ENCODE data around the gene MYL4.
"Not testable (repeated sequence)": the region's sequence is repeated elsewhere in the genome, so short reads cannot be mapped to it uniquely, and the experiment has no call there.

Gene MYL4

DNA sequence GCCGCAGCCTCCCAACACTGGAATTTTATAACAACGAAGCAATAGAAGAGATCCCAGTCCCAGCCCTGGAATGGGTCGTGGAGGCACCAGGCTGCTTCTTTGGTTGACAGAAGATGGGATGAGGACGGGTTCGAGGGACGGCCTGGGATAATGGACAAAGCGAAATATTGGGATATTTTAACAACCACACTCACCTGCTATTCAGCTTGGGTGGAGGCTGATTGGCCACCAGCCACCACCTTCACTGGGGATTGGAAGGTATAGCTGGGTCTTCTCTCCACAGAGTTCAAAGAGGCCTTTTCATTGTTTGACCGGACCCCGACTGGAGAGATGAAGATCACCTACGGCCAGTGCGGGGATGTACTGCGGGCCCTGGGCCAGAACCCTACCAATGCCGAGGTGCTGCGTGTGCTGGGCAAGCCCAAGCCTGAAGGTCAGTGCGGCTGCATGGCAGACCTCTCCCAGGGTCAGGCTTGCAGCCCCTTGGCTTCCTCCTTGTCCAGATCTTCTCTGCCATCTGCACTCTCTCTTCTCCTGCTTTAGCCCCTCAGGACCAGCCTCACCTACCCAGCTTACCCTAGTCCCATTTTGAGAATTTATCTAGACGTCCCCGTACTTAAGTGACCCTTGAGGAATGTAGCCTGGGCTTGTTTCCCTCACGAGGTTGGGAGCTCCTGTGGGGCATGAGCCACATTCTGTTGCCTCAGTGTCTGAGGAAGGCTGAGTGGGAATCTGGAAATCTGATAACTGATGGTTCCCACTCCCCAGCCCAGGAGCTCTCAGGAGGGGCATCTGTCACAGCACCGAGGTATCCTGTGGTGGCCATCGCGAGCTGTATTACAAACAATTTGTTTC is 10.7 kb downstream of the MYL4 start:
- no peak for DNase-seq (ENCODE audit: low read depth in 2 of 2, low spot score in 1 of 2)

DNA sequence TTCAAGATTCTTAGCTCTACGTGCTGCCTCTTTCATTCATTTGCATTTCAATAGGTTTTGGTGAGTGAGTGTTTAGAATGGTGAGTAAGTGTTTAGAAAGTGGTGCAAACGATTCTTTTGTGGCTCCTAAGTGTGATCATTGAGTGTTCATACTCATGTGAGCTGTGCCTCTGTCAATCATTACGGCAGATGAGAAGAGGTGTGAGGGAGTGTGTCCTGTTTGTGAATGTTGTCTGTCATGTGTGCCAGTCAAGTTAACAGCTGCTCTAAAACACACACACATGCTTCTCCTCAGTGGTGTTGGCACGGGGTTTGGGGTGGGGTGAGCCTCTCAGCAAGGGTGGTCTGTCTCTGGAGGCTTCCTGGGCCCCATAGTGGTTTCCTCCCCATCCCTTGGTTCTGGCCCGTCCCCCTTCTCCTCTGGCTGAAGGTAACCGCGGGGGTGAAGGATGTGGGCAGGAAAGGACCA is 11.4 kb downstream of the MYL4 start:
- no peak for DNase-seq (ENCODE audit: low read depth in 2 of 2, low spot score in 1 of 2)

DNA sequence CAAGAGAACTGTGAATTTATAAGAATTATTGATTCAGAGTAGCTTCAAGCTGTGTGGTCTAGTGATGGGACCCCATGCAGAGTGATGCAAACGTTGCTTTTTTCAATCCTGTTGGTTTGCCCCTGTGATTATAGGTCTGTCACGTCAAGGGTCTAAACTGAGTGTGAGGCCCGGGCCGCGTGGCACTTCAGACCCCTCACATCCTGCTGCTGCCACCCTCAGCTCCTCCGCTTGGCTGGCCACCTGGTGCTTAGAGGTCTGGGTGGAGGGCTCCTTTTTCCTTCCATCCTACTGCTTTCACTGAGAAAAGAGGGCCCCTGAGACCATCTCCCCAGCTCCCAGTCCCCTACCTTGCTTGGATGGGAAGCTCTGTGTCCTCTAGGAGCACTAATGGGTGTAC is 12.0 kb downstream of the MYL4 start:
- DNase-seq (ENCODE audit: low read depth in 2 of 2, low spot score in 1 of 2), result no peak

DNA sequence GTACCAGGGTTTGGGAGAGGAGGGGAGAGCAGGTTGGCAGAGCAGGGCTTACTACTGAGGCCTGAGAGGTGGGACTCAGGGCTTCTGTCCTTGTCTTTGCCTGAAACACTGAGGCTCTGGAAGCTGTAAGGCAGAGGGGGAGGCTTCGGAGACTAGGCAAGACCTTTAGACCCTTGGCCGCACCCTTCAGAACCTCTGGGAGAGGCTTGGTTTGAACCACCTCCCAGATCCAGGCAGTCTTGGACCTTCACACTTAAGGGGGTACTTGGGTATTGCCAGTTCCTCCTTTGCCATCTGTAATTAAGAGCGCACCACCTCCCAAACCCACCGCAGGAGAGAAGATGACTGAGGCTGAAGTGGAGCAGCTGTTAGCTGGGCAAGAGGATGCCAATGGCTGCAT is 12.9 kb downstream of the MYL4 start:
- DNase-seq (ENCODE audit: low read depth in 2 of 2, low spot score in 1 of 2), result no peak

DNA sequence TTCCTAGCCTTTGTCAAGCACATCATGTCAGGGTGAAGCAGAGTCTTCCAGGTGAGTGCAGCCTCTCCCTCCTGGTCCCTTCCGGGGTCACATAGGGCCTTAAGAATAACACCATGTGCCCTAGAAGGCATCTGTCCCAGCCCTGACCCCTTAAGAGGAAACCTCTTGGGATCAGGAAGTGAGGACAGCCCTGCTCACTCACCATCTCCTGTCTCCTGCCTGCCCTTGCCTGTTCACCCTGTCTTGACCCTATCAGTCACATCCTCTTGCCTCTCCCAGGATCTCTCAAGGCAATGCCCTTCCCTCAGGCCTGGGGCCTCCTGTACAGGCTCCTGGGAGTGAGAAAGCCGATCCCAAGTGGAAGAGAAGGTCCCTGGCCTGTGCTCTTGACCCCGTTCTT is 13.9 kb downstream of the MYL4 start:
- no peak for DNase-seq (ENCODE audit: low read depth in 2 of 2, low spot score in 1 of 2)

DNA sequence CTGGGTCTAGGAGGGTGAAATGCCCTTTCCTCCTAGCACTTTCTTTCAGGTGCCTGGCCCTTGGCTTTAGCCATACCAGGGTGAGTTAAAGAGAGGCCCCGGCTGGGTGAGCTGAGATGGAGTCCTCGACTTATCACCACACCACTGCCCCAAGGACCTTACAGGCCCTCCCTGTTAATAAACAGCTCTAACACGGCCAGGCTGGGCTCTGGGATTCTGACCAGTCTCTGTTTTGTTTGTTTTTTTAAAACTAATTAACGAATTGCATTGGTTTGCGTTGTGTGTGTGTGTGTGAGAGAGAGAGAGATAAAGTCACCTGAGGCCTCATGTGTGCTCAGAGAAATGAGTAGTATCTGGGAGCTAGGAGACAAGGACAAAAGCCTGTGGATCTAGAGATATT is 14.3 kb downstream of the MYL4 start:
- DNase-seq (ENCODE audit: low read depth in 2 of 2, low spot score in 1 of 2), result no peak

DNA sequence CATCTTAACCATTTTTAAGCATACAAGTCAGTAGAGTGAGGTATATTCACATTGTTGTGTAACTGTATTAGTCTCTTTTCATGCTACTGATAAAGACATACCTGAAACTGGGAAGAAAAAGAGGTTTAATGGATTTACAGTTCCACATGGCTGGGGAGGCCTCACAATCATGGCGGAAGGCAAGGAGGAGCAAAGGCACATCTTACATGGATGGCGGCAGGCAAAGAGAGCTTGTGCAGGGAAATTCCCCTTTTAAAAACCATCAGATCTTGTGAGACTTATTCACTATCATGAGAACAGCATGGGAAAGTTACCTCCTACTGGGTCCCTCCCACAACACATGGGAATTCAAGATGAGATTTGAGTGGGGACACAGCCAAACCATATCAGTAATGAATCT is 14.9 kb downstream of the MYL4 start:
- not testable (repeated sequence) for DNase-seq (ENCODE audit: low read depth in 2 of 2, low spot score in 1 of 2)

DNA sequence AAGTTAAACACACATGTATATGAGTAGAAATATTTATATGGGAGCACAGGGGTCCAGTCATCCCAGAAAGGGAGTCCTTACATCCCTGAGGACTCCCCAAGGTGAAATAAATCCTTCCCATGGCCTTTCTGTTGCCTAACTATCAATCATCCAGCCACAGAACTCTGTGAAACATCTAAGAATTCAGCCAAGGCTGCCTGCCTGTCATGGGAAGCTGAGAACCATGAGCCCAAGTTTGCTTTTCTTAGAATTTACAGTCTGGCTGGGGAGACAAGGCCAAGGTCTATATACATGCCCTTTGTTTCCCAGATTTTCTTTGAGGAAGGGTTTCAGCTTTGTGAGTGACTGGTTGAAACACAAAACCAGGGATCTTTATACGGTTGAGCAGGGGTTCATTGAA is 15.8 kb downstream of the MYL4 start:
- no peak for DNase-seq (ENCODE audit: low read depth in 2 of 2, low spot score in 1 of 2)

DNA sequence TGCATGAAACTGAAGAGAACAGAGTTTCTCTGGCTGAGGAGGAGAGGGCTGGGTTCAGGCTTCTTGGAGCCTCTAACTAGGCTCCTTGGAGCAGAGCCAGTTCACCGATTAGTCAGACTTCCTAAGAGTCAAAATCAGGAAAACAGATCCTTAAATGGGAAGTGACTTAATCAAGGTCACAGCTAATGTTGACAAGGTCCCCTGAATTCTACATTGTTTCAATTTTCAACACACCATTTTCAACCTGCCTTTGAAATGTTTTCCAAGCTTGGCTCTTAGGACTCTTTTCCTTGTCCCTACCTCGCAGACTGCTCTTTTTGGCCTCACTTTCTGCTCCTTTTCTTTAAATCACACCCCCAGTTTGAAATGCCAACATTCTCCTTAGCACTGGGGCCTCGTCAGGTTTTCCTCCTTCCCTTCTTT is 16.3 kb downstream of the MYL4 start:
- DNase-seq (ENCODE audit: low read depth in 2 of 2, low spot score in 1 of 2), result no peak

DNA sequence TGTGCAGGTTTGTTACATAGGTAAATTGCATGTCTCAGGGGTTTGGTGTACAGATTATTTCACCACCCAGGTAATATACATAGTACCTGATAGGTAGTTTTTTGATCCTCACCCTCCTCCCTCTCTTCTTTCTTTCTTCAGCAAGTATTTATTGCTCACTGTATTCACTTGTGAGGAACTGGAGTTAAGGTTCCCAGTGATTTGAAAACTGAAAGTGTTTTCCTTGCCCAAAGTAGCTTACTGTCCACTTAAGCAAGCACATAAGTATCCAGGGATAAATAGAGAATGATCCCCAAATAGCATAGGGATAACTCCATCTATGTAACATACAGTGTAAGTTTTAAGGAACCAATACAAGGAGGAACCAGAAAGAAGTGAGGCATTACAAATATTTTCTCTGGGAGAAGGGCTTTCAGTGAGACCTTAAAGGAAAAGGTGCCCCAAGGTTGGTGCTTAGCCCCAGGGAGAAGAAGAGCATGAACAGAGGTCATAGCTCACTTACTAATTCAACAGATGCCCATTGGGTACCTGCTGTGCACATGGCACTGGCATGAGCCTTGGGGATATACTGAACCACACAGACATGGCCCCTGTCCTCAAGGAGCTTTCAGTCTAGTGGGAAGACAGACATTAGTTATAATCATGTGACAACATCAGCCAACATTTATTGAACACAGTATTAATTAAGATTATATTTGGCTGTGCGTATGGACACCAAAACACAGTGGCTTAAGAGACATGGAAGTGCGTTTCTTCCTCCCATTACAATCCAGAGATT is 17.0 kb downstream of the MYL4 start:
- DNase-seq (ENCODE audit: low read depth in 2 of 2, low spot score in 1 of 2), result no peak

DNA sequence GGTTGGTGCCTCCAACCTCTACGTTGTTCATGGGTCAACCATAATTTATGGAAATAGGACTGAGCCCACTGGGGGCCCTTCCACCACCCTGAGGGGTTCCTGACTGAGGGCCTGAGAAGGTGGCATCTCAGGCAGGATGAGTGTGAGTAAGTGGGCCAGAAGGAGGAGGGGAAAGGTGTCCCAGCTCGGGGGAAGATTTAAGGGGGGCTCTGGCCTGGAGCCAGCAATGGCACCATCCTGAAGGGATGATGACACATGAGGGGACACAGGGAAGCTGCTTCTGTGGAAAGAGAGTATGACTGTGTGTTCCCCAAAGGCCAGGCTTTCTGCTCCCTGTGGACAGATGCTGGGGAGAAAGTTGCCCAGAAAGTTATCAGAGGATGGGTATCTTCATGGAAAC is 18.7 kb downstream of the MYL4 start:
- no peak for DNase-seq (ENCODE audit: low read depth in 2 of 2, low spot score in 1 of 2)

DNA sequence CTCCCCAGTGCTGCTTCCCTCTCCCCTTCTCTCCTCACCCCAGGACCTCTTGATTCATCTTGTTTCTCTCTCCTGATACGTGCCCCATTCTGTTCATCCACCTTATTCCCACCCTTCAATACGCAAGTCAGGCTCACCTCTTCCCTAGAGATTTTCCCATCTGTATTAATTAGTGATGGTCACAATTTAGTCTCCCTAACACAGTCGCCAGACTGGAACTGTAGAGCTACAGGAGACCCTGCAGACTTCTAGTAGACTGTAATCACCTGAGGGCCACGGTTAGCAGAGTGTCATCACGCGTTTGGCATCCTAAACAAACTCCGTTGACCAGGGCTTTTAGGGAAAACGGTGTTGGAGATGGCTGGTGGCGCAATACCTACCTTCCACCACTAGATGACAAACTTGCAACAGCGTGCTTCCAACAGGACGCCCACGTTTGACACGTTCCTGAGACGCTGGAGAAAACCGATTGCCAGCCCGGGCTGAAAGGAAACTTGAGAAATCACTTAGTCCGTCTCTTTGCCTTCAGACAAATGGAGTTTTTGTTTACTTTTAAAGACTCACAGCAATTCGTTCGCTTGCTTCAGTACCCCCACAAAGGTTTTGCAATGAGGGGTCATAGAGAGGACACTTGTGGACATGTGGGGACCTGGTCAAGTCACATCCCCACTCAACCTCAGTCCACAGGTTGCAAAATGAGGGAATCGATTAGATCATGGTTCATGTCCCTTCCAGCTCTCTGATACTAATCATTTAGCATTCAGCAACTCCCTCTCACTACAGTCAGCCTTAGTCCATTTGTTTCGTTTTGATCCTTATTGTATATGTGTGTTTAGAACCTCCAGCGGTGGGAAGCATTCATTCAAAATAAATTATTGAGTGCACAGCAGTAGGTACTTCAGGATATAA is 20.6 kb downstream of the MYL4 start:
- DNase-seq (ENCODE audit: low read depth in 2 of 2, low spot score in 1 of 2), result peak; percentile 17 to 51

DNA sequence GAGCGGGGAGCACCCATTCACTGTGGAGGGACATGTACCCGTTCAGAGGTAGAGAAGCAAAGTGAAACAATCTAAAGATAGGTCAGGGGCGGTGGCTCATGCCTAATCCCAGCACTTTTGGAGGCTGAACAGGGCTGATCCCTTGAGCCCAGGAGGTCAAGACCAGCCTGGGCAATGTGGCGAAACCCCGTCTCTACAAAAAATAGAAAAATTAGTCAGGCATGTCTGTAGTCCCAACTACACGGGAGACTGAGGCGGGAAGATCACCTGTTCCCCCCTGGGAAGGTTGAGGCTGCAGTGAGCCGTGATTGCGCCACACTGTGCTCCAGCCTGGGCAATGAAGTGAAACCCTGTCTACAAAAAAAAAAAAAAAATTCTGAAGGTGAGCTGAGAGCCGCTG is 21.7 kb downstream of the MYL4 start:
- DNase-seq (ENCODE audit: low read depth in 2 of 2, low spot score in 1 of 2), result no peak

DNA sequence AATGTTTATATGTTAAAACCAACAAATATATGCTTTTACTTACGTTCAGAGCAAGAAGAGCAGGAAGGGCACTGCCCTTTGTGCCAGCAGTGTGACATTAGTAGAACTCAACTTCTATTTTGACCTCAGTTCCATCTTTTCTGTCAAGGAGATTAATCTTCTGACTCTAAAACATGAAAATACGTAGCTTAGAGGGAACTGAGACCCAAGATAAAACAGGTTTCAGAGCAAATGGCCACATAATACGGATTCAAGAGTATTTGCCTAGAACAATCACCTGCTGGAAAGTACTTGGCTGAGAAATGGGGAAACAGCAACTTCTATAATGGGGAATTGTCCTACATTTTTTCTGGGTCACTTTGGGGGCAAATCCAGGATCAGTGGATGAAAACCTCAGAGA is 22.2 kb downstream of the MYL4 start:
- DNase-seq (ENCODE audit: low read depth in 2 of 2, low spot score in 1 of 2), result no peak

DNA sequence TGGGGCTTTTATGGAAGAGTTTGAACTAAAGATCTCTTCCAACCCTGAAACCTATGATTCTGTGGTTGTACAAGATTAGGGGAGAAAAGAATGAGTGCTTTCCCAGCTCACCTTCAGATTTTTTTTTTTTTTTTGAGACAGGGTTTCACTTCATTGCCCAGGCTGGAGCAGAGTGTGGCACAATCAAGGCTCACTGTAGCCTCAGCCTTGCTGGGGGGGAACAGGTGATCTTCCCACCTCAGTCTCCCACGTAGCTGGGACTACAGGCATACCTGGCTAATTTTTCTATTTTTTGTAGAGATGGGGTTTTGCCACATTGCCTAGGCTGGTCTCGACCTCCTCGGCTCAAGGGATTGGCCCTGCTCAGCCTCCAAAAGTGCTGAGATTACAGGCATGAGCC is 22.7 kb downstream of the MYL4 start:
- no peak for DNase-seq (ENCODE audit: low read depth in 2 of 2, low spot score in 1 of 2)

DNA sequence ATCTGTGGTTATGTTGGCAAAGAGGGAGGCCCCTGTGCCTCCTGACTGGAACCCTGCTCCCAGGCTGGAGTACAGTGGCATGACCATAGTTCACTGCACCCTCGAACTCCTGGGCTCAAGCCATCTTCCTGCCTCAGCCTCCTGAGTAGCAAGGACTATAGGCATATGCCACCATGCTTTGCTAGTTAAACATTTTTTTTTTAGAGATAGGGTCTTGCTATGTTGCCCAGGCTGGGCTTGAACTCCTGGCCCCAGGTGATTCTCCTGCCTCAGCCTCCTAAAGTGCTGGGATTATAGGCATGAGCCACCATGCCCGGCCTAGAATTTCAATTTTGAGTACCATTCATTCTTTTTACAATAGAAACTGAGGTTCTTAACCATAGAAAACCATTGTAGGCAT is 23.3 kb downstream of the MYL4 start:
- no peak for DNase-seq (ENCODE audit: low read depth in 2 of 2, low spot score in 1 of 2)

DNA sequence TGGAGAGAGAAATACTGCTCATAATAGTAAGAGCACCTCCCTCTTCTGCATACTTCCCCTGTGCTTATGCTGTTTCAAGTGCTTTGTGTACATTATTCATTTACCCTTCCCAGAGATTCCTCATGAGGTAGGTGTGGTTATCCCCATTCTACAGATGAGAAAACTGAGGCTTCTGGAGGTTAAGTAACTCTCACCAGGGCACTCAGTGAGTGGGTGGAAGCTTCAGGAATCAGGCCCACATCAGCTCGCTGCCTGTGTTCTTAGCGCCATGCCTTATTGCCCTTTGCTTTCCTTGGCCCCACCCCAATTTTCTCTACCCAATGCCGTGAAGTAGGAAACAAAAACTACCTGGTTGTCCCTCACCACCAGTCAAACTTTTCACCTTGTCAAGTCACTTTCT is 26.4 kb downstream of the MYL4 start:
- no peak for DNase-seq (ENCODE audit: low read depth in 2 of 2, low spot score in 1 of 2)

DNA sequence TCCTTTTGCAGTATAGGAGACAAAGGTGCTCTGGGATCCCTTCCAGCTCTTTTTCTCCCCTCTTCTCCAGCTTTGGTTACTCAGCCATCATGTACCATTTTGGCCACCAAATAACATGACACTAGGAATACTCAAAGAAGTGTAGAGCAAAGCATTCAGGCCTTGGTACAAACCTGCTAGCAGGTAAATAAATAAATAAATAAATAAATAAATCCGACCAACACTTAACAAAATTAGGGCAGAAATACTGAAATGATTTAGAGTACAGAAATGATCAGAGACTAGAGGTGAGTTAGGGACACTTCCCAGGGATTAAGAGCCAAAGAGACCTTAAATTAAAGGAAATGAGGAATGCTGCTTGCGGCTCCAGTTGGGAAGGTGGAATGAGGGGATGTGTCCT is 26.8 kb downstream of the MYL4 start:
- DNase-seq (ENCODE audit: low read depth in 2 of 2, low spot score in 1 of 2), result no peak

DNA sequence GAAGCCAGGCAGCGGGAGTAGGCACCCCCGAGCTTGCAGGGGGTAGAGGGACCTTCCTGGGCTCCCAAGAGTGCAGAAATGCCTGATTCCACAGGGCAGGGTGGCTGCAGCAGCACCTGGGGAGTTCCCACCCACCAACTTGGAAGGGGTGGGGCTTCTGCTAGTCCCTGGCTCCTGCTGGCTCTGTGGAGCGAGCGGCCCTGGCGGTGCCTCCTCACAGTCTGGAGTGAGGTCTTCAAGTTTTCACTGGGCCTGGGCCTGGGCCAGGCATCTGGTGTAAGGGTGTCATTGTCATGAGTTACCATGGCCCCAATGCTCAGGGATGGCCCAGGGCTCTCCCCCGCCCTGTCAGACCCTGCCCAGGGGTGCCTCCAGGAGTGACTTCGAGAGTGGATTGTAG is 28.7 kb downstream of the MYL4 start:
- DNase-seq (ENCODE audit: low read depth in 2 of 2, low spot score in 1 of 2), result no peak

DNA sequence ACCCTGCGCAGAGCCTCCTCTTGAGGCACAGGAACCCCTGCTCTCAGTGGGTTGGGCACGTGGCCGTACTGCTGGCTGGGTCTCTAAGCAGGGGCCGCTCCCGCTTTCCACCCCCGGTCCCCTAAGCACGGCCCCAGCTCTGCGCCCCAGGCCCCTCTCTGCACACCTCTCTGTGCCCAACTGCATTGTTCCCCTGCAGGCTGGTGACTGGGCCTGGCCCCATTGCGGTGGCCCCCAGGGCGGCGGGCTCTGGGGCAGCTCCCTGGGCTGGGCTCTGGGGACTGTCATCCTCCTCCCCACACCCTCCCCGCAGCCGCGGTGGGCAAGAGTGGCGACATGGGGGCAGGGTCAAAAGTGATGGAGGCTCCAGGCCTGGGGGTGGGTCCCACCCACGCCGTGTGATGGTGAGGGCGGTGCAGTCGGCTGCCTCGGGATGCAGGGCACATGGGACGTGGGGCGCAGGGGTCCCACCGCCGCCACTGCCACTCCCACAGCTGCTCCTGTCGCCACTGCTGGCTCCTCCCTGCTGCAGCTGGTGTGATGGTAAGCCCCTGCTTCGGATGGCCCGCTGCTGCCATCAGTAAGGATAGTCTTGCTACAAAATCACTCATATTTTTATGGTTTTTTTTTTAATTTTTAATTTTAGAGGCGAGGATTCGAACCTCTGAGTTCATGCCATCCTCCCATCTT is 29.3 kb downstream of the MYL4 start:
- no peak for DNase-seq (ENCODE audit: low read depth in 2 of 2, low spot score in 1 of 2)

DNA sequence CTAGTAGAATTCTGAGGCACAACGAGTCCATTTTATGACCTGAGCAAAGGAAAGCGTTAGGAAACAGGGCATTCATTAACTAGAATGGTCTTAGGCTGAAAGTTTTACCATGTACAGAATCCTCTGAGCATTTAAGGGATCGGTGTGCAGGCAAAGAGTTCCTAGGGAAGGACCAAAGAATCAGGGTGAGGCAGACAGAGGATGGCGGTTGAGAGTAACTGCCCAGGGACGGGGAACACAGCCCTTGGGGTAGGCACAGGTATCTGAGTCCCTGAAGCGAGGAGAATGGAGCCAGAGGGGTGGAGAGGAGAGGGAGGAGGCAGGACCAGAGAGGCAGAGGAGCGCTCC is 30.4 kb downstream of the MYL4 start:
- no peak for DNase-seq (ENCODE audit: low read depth in 2 of 2, low spot score in 1 of 2)
